ENCODE measurements around the gene PIH1D2.
"Not testable (repeated sequence)": the region's sequence is repeated elsewhere in the genome, so short reads cannot be mapped to it uniquely, and the experiment has no call there.

Gene PIH1D2

DNA sequence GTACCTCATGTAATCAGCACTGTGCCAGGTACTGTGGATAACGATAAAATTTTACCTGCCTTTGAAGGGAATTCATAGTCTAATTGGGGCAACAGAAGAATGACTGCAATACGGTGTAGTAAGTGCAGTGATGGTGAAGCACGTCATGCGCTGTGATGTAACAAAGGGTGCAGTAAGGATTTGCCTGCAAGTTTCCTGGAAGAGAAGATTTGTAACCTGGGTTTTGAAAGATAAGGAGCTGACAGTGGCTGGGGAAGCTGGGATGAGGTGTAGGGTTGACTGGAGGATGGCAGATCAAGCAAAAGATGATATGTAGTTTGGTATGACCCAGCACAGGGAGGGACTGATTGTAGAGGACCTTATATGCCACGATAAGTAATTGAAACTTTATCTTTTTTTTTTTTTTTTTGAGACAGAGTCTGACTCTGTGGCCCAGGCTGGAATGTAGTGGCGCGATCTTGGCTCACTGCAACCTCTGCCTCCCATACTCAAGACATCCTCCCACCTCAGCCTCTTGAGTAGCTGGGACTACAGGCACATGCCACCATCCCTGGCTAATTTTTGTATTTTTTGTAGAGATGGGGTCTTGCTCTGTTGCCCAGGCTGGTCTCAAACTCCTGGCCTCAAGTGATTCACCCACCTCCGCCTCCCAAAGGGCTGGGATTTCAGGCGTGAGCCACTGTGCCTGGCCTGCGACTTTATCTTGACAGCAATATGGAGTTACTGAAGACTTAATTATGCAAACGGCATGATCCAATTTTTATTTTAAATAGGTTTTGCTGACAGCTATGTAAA, 24.1 kb upstream of the PIH1D2 start:
- H3K4me3 ChIP-seq (ENCODE audit: low read depth, low read length) = no peak overlapping the region
- TF ChIP-seq, protein P1, sequence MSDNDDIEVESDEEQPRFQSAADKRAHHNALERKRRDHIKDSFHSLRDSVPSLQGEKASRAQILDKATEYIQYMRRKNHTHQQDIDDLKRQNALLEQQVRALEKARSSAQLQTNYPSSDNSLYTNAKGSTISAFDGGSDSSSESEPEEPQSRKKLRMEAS (IDR thresholded peaks at IDR 0.05; ENCODE audit: low read depth, low read length) = no peak
- TF ChIP-seq MYC (IDR thresholded peaks at IDR 0.05; ENCODE audit: low read depth, low read length) = no peak
- no peak for TF ChIP-seq POLR2A (IDR thresholded peaks at IDR 0.05; ENCODE audit: extremely low read depth, insufficient read length)
- TF ChIP-seq, protein P2, sequence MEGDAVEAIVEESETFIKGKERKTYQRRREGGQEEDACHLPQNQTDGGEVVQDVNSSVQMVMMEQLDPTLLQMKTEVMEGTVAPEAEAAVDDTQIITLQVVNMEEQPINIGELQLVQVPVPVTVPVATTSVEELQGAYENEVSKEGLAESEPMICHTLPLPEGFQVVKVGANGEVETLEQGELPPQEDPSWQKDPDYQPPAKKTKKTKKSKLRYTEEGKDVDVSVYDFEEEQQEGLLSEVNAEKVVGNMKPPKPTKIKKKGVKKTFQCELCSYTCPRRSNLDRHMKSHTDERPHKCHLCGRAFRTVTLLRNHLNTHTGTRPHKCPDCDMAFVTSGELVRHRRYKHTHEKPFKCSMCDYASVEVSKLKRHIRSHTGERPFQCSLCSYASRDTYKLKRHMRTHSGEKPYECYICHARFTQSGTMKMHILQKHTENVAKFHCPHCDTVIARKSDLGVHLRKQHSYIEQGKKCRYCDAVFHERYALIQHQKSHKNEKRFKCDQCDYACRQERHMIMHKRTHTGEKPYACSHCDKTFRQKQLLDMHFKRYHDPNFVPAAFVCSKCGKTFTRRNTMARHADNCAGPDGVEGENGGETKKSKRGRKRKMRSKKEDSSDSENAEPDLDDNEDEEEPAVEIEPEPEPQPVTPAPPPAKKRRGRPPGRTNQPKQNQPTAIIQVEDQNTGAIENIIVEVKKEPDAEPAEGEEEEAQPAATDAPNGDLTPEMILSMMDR (IDR thresholded peaks at IDR 0.05; ENCODE audit: low read depth, low read length) = no peak
- no peak for DNase-seq (ENCODE audit: low read depth)

DNA sequence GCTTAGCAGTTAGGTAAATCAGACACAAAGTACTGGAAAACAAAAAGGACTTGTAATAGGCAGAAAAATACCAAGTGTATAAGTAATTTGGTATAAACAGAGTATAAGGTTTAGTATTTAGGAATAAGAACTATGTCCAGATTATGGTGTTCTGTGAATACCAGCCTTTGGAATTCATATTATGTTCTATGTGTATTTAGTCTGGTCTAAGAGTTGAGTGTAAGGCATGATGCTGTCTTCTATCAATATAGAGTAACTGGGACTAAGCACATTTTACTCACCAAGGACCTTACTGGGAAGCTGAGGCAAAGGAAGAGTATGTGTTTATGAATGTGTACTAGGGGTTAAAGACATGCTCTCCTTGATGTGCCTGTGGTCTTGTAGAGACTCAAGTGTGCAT, 22.4 kb upstream of the PIH1D2 start:
- DNase-seq (ENCODE audit: low read depth) = no peak

DNA sequence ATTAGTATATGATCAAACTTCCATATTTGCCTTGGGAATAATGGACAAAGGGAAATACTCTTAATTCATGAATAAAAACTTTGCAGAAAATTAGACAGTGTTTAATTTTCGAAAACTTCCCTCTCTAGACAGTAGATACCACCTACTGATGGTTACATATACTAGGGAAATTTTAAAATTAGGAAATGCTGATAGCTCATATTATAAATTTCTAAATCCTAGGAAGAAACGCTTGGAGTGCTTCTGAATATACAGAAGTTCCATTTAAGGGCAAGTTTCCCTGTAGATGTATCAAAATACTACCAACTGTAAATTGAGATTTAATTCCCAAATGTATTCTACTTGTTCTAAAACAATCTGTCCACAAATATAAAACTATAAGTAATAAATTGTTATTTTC, 21.5 kb upstream of the PIH1D2 start:
- H3K4me3 ChIP-seq (ENCODE audit: low read depth, low read length); DNase-seq (ENCODE audit: low read depth): not testable (repeated sequence)

More for the DNA sequence above, 22.4 kb upstream of the PIH1D2 start:
- H3K4me3 ChIP-seq (ENCODE audit: low read depth, low read length) = no peak overlapping the region
- TF ChIP-seq, protein P1 (IDR thresholded peaks at IDR 0.05; ENCODE audit: low read depth, low read length) = no peak
- TF ChIP-seq, protein P2 (IDR thresholded peaks at IDR 0.05; ENCODE audit: low read depth, low read length) = no peak
- no peak for TF ChIP-seq MYC (IDR thresholded peaks at IDR 0.05; ENCODE audit: low read depth, low read length)
- TF ChIP-seq POLR2A (IDR thresholded peaks at IDR 0.05; ENCODE audit: extremely low read depth, insufficient read length) = no peak

DNA sequence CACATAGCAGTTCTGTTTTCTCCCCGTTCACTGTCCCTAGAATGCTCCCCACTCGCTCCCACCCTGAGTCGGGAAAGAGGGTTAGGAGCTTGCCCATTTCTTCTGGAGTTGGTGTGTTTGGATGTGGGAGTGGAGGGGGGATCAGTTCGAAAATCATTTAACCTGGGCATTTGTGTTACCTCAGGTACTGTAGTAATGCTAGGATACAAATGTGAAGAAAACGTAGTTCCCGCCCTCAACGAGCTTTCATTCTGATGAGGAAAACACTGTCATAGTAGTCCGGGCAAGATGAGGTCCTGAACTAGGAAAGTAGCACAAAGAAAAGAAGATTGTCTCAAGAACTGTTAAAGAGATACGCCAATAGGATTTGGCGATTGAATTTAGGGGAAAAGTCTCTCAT, 13.4 kb upstream of the PIH1D2 start:
- no peak for TF ChIP-seq POLR2A (IDR thresholded peaks at IDR 0.05; ENCODE audit: extremely low read depth, insufficient read length)
- no peak for TF ChIP-seq MYC (IDR thresholded peaks at IDR 0.05; ENCODE audit: low read depth, low read length)
- TF ChIP-seq, protein P1 (IDR thresholded peaks at IDR 0.05; ENCODE audit: low read depth, low read length) = no peak
- TF ChIP-seq, protein P2 (IDR thresholded peaks at IDR 0.05; ENCODE audit: low read depth, low read length) = no peak
- peak; percentile 20 for DNase-seq (ENCODE audit: low read depth)

DNA sequence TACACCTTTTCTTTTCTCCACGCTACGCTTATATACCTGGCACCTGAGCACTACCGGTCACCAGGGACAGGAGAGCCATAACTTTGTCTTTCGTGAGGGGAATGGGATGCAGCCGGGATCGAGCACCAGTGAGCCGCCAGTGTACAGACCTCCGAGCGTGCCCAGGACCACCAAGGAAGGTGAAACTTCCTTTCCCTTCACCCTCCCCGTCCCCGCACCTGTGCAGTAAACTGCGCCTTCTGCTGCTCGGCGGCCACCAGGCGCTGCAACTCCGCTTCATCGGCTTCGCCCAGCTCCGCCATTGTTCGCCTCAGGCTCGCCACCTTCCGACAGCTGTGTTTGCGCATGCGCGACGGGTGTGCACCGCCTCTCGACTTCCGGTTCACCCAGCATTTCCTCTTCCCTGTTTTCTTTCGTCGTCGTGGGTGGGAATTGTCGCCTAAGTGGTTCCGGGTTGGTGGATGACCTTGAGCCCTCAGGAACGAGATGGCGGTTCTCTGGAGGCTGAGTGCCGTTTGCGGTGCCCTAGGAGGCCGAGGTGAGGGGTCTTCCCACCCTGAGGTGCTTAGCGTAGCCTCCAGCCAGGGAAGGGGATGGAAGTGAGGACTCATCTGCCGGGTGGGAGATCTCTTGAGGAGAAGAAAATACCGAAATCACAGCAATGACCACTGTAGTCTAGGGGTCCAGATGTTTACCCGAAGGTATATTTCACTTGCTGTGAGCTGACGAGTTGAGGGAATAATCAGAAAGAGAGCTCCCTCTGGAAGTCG, 12.8 kb upstream of the PIH1D2 start, which contains the start of the genes SDHD and TIMM8B:
SDHD (plus strand) TSS at position 452 of the 770 bp plus-strand sequence; CDS start at position 487, 35 bp downstream.
TIMM8B (minus strand) TSS at position 335 of the 770 bp plus-strand sequence; CDS start at position 302, 33 bp downstream.
- peak within 1 kb of the TSS; percentile 90 for H3K4me3 ChIP-seq (ENCODE audit: low read depth, low read length)
- DNase-seq (ENCODE audit: low read depth) = peak; percentile 97
- TF ChIP-seq, protein P2 (IDR thresholded peaks at IDR 0.05; ENCODE audit: low read depth, low read length) = no peak
- peak; percentile 90 for TF ChIP-seq POLR2A (IDR thresholded peaks at IDR 0.05; ENCODE audit: extremely low read depth, insufficient read length)
- peak; percentile 89 for TF ChIP-seq MYC (IDR thresholded peaks at IDR 0.05; ENCODE audit: low read depth, low read length)
- TF ChIP-seq, protein P1 (IDR thresholded peaks at IDR 0.05; ENCODE audit: low read depth, low read length) = peak; percentile 80

More for the DNA sequence above, 13.4 kb upstream of the PIH1D2 start:
- peak overlapping the region; percentile 90 for H3K4me3 ChIP-seq (ENCODE audit: low read depth, low read length)
